ENCODE measurements around the gene CAMTA1. TPM values are rescaled to one million over a fixed set of nuclear protein-coding genes. Genes with fewer than 3 reads are reported as not detected.

Gene CAMTA1
- total RNA-seq, 2 donors from 2014 or later: 105 to 113 TPM

DNA sequence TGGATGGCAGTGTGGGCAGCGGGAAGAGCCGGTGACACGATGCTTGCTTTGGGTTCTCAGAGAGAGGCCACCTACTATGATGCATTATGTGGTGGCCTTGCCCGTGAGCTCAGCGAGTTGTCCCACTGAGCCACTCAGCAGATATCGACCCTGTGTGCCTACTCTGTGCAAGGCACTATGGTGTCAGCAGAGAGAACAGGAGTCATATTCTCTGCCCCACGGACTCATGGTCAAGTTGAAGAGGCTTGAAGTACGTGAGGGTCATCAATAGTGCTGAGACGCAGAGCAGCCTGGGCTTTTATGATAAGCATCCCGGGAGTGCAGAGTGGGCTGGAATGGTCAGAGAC is 466.2 kb downstream of the CAMTA1 start:
- no peak overlapping the region for H3K4me3 ChIP-seq
- TF ChIP-seq, protein P1, sequence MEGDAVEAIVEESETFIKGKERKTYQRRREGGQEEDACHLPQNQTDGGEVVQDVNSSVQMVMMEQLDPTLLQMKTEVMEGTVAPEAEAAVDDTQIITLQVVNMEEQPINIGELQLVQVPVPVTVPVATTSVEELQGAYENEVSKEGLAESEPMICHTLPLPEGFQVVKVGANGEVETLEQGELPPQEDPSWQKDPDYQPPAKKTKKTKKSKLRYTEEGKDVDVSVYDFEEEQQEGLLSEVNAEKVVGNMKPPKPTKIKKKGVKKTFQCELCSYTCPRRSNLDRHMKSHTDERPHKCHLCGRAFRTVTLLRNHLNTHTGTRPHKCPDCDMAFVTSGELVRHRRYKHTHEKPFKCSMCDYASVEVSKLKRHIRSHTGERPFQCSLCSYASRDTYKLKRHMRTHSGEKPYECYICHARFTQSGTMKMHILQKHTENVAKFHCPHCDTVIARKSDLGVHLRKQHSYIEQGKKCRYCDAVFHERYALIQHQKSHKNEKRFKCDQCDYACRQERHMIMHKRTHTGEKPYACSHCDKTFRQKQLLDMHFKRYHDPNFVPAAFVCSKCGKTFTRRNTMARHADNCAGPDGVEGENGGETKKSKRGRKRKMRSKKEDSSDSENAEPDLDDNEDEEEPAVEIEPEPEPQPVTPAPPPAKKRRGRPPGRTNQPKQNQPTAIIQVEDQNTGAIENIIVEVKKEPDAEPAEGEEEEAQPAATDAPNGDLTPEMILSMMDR (IDR thresholded peaks at IDR 0.05): no peak
- DNase-seq (ENCODE audit: low spot score) (no peak), ATAC-seq (ENCODE audit: insufficient number of reproducible peaks, low FRiP score, low read depth) (no peak)
- H3K4me1 ChIP-seq (ENCODE audit: control insufficient read depth in 1 of 2, low read depth in 2 of 2): no peaks in the 10 kb centered on the region
- no peaks in the 10 kb centered on the region for H3K27me3 ChIP-seq (replicated peaks; ENCODE audit: insufficient read depth)
- H3K9me3 ChIP-seq: no peaks in the 10 kb centered on the region
- no peak overlapping the region for H3K27ac ChIP-seq
- H3K36me3 ChIP-seq: no peaks in the 10 kb centered on the region

DNA sequence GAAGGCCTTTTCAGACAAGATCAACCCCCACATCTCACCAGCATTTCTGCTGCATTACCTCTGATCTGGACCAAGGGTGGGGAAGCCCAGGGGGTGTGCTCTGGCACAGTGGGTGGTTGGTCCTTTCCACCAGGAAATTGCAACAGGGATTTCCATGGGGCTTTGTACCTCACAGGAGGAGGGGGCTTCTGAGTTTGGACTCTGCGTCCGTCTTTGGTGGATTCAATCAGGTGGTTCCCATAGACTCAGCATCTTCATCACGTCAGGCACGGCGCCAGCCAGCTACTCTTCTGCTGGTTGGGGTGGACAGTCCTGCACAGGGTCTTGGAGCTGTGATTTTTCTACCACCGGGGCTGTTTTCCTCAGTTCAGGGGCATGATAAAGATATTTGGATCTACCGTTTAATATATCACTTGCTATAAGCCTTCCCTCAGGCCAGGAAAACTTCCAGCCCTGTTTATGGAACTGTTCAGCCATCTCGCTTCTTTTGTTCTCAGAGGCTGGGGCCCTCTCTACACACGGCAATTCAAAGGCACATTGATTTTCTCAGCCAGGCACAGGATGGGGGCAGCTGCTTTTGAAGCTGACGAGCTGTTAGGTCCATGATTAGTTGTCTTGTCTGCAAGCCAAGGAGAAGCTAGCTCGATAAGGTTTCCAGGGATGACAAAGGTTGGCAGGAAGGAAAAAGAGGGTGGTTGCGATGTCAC is 467.3 kb downstream of the CAMTA1 start:
- TF ChIP-seq, protein P1 (IDR thresholded peaks at IDR 0.05): no peak
- no peak for DNase-seq (ENCODE audit: low spot score)
- Histone ChIP-seq H3K27ac (no peak overlapping the region), H3K27me3 (replicated peaks; ENCODE audit: insufficient read depth) (no peaks in the 10 kb centered on the region), H3K9me3 (no peaks in the 10 kb centered on the region), H3K4me3 (no peak overlapping the region), H3K4me1 (ENCODE audit: control insufficient read depth in 1 of 2, low read depth in 2 of 2) (no peaks in the 10 kb centered on the region), H3K36me3 (no peaks in the 10 kb centered on the region)
- no peak for ATAC-seq (ENCODE audit: insufficient number of reproducible peaks, low FRiP score, low read depth)

DNA sequence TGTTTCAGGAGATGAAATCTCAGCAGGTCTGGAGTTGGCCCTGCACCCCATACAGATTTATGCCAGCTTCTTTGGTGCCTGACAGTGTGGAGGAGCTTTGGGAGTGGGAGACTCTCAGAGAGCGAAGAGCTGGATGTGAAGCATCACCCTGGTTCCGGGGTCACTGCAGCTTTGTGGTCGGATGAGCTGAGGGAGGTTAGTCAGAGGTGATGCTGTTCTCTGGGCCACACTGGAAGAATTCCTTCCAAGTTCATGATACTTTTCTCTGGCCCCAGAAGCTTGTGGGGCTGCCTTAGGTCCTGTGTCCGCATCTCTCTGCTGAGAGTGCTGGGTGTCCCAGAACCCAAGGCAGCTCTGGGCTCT is 467.8 kb downstream of the CAMTA1 start:
- H3K4me3 ChIP-seq: no peak overlapping the region
- no peaks in the 10 kb centered on the region for H3K9me3 ChIP-seq
- no peaks in the 10 kb centered on the region for H3K36me3 ChIP-seq
- no peak overlapping the region for H3K27ac ChIP-seq
- no peak for ATAC-seq (ENCODE audit: insufficient number of reproducible peaks, low FRiP score, low read depth)
- no peaks in the 10 kb centered on the region for H3K27me3 ChIP-seq (replicated peaks; ENCODE audit: insufficient read depth)
- TF ChIP-seq, protein P1 (IDR thresholded peaks at IDR 0.05): no peak
- no peak for DNase-seq (ENCODE audit: low spot score)
- H3K4me1 ChIP-seq (ENCODE audit: control insufficient read depth in 1 of 2, low read depth in 2 of 2): no peaks in the 10 kb centered on the region

DNA sequence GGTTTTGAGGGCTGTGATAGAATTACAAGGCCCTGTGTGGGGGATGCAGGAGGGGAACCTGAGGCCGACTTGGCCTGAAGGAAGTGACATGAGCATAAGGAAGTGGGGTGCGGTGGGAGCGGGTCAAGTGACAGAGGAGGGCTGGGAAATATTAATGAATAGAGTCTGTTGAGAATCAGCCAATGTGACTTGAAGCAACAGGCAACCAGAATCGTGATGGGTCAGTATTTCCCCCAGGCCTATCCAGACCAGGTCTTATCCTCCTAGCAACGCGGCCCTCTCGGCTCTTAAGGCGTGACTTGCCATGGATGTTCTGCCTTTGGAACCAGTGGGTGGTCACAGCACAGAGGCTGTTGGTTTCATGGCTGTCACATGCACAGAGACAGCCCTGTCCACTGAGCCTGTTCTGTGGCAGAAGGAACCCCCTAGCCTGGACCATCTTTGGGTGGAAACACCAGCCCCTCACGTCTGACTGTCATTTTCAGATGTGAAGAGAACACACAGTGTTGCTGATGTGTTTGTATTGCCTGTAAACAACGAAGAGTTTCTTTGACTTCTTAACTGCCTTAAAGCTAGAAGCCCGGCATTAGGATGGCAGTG is 468.8 kb downstream of the CAMTA1 start:
- Histone ChIP-seq H3K9me3 (no peaks in the 10 kb centered on the region), H3K36me3 (no peaks in the 10 kb centered on the region), H3K27ac (no peak overlapping the region), H3K27me3 (replicated peaks; ENCODE audit: insufficient read depth) (no peaks in the 10 kb centered on the region), H3K4me3 (no peak overlapping the region), H3K4me1 (ENCODE audit: control insufficient read depth in 1 of 2, low read depth in 2 of 2) (no peaks in the 10 kb centered on the region)
- DNase-seq (ENCODE audit: low spot score) (no peak), ATAC-seq (ENCODE audit: insufficient number of reproducible peaks, low FRiP score, low read depth) (no peak)
- TF ChIP-seq, protein P1 (IDR thresholded peaks at IDR 0.05): no peak

DNA sequence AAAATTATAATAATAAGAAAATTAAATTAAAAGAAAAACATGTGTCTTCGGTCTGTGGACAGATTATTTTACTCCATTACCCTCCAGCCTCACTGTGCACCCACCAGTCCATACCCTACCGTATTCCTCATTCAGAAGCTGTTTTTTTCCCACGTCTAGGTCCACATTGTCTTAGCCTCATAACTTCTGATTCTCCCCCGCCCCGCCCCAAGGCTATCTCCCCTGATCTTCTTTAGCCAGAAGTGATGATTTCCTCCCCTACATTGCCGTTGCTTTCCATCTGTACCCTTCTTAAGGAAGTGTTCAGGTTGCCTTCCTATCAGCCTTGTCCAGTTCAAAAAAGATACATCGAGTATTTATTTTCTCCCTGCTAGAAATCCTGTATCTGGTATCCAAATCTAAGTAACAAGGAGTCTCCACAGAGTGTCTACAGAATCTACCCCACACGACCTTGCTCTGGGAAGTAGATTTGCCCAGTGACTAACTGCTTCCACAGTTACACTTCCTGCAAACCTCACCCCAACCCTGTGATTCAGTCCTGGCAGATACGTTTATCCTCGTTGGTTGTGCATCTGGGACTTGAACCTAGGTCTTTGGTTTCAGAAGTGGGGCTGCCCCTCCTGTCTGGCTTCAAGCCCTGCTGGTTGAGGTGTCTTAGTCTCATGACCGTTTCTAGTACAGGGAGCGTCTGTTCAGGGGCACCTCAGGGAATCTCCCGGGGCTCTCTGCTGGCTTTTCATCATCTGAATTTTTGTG is 470.2 kb downstream of the CAMTA1 start:
- H3K36me3 ChIP-seq: no peaks in the 10 kb centered on the region
- DNase-seq (ENCODE audit: low spot score) (no peak), ATAC-seq (ENCODE audit: insufficient number of reproducible peaks, low FRiP score, low read depth) (no peak)
- TF ChIP-seq, protein P1 (IDR thresholded peaks at IDR 0.05): no peak
- no peak overlapping the region for H3K4me3 ChIP-seq
- H3K4me1 ChIP-seq (ENCODE audit: control insufficient read depth in 1 of 2, low read depth in 2 of 2): no peaks in the 10 kb centered on the region
- H3K27me3 ChIP-seq (replicated peaks; ENCODE audit: insufficient read depth): no peaks in the 10 kb centered on the region
- no peak overlapping the region for H3K27ac ChIP-seq
- no peaks in the 10 kb centered on the region for H3K9me3 ChIP-seq
